Measurements from ENCODE around the gene FANCD2OS.
"Not testable (repeated sequence)": the region's sequence is repeated elsewhere in the genome, so short reads cannot be mapped to it uniquely, and the experiment has no call there.

FANCD2OS gene

DNA sequence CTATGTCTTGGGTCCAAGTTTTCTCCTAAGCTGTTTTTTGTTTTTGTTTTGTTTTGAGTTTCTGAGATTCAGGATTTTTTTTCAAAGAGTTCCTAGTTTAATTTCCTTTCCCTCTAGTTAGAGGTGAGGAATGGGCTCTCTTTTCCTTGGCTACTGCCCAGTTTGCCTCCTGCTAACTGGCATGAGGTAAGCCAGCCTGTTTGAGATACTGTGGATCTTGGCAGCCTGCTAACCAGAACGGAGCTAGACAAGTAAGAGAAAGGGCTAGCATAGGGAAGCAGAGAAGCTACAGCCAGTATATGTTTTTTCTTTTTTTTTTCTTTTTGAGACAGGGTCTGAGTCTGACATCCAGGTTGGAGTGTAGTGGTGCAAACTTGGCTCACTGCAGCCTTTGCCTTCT lies 17.3 kb downstream of the FANCD2OS start:
- DNase-seq = not testable (repeated sequence)

DNA sequence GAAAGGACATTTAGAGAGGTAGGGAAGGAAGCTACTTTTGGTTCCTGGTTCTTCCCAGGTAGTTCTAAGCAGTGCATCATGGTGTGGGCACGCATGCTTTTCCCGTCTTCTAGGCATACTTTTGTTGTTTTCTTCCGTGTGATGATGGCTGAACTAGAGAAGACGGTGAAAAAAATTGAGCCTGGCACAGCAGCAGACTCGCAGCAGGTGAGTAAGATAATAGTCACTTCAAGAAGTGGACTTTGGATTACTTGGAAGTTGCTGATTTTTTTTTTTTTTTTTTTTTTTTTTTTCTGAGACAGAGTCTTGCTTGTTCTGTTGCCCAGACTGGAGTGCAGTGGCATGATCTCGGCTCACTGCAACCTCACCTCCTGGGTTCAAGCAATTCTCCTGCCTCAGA lies 17.9 kb downstream of the FANCD2OS start:
- DNase-seq = no peak

DNA sequence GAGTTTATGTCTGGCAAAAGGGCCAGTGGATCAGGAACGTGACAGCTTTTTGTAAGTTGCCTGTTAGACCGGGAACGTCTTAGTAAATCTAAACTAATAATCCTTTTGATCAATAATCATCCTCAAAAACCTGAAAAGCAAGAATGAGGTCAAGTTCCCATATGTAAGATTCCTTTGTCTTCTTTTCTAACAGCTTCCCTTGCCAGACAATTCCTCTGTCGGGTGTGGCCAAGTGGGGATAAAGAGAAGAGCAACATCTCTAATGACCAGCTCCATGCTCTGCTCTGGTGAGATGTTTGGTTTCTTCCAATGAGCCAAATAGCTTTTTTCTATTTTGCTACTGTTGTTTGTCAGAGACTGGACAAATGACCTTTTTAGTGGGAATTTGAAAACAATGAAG lies 19.8 kb downstream of the FANCD2OS start:
- no peak for DNase-seq

DNA sequence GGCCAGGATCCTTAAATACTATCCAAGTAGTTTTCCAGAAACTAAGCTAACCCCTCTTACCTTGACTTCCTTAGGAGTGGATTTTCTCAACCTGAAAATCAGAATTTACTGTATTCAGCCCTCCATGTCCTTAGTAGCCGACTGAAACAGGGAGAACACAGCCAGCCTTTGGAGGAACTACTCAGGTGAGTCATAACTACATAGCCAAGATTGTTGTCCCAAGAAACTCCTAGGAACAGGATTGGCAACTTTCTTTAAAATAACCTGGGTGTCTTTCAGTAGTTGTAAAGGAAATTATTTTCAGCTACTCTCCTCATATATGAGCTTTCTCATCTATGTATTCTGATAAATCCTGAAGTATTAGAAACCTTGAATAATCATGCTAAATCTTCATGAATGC lies 22.3 kb downstream of the FANCD2OS start:
- DNase-seq = no peak

DNA sequence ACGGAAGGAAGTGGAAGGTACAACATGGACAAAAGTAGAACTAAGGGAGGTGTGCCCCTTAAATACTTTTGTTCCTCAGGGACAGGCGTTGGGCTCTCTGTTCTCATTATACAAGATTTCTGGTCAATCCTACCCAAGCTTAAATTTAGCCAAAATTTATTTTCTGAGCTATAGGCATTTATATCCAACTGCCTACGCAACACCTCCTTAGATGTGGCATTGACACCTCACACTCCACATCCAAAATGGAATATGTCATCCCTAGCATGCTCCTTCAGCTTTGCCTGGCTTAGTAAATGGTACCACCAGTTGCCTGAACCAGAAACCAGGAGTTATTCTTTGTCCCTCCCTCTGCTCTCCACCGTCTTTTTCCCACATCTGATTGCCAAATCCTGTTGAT lies 26.2 kb downstream of the FANCD2OS start:
- no peak for DNase-seq

DNA sequence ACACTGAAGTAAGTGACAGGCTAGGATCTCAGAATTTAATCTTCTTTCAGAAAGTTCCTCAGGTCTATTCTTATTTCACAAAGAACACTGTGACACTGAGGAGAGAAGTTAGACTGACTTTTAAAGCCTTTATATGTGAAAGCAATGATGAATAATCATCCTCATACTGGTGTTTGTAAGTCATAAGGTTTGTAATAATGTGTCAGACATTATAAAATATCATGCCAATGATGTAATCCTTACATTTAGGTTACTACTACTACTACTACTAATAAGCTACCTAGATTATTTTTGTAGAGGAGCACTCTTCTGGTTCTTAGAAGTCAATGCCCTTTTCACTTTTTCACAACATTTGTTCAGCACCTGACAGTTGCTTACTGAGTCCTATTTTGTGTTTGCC lies 33.4 kb downstream of the FANCD2OS start:
- DNase-seq = no peak

DNA sequence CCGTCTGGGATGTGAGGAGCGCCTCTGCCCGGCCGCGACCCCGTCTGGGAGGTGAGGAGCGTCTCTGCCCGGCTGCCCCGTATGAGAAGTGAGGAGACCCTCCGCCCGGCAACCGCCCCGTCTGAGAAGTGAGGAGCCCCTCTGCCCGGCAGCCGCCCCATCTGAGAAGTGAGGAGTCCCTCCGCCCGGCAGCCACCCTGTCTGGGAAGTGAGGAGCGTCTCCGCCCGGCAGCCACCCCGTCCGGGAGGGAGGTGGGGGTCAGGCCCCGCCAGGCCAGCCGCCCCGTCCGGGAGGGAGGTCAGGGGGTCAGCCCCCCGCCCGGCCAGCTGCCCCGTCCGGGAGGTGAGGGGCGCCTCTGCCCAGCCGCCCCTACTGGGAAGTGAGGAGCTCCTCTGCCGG lies 38.0 kb downstream of the FANCD2OS start:
- not testable (repeated sequence) for DNase-seq

DNA sequence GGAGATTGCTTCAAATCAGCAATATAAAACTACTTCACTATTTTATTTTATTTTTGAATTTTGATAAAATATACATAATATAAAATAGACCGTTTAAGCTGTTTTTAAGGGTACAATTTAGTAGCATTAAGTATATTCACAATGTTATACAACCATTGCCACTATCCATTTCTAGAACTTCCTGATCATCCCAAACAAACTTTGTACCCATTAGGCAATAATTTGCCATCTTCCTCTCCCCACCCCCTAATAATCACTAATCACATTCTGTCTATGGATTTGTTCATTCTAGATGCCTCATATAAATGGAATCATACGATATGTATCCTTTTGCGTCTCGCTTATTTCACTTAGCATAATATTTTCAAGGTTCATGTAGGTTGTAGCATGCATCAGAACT lies 53.0 kb downstream of the FANCD2OS start:
- no peak for DNase-seq
